ENCODE measurements around the gene TBC1D19.
"Not testable (repeated sequence)": the region's sequence is repeated elsewhere in the genome, so short reads cannot be mapped to it uniquely, and the experiment has no call there.

DNA sequence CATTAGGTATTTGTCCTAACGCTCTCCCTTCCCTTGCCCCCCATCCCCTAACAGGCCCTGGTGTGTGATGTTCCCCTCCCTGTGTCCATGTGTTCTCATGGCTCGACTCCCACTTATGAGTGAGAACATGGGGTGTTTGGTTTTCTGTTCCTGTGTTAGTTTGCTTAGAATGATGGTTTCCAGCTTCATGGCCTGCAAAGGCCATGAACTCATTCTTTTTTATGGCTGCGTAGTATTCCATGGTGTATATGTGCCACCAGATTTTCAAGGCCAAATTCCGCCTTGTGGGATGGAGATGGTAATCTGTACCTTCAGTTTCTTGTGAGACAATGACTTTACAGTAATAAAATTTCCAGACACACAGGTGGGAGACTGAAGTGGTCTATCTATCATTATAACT is 2.5 kb upstream of the TBC1D19 start:
- TF ChIP-seq, protein P1, sequence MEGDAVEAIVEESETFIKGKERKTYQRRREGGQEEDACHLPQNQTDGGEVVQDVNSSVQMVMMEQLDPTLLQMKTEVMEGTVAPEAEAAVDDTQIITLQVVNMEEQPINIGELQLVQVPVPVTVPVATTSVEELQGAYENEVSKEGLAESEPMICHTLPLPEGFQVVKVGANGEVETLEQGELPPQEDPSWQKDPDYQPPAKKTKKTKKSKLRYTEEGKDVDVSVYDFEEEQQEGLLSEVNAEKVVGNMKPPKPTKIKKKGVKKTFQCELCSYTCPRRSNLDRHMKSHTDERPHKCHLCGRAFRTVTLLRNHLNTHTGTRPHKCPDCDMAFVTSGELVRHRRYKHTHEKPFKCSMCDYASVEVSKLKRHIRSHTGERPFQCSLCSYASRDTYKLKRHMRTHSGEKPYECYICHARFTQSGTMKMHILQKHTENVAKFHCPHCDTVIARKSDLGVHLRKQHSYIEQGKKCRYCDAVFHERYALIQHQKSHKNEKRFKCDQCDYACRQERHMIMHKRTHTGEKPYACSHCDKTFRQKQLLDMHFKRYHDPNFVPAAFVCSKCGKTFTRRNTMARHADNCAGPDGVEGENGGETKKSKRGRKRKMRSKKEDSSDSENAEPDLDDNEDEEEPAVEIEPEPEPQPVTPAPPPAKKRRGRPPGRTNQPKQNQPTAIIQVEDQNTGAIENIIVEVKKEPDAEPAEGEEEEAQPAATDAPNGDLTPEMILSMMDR (IDR thresholded peaks at IDR 0.05): not testable (repeated sequence)
- not testable (repeated sequence) for TF ChIP-seq POLR2A (IDR thresholded peaks at IDR 0.05; ENCODE audit: low read depth); POLR2AphosphoS5 (IDR thresholded peaks at IDR 0.05); EP300 (IDR thresholded peaks at IDR 0.05)
